Subcutaneous adipose tissue (tissue), 4 donors: ENCODE data around the gene DOHH. TPM values are rescaled to one million over a fixed set of nuclear protein-coding genes. Genes with fewer than 3 reads are reported as not detected.

Source experiments
- CTCF ChIP-seq: fragments of 450-650 bp; IDR thresholded peaks from one replicate; pipeline ENCODE4 v1.5.1; 2016; ENCODE audit warnings: low read depth, mild to moderate bottlenecking, control low read depth, antibody characterized with exemption, moderate library complexity
- small RNA-seq: library from RNA; depleted of rRNA; stranded (forward); fragments of <200 nt; gene quantifications from one replicate; pipeline ENCODE3, GENCODE V24; 2016
- total RNA-seq, 4 donors: library from RNA; depleted of rRNA; stranded (reverse); fragments of >200 nt; gene quantifications; one replicate each; pipeline ENCODE4 v1.1.0, GENCODE V29; 2016

DOHH gene
- total RNA-seq, 4 donors from 2014 or later: 4.9 to 11.9 (median 8.9) TPM

DNA sequence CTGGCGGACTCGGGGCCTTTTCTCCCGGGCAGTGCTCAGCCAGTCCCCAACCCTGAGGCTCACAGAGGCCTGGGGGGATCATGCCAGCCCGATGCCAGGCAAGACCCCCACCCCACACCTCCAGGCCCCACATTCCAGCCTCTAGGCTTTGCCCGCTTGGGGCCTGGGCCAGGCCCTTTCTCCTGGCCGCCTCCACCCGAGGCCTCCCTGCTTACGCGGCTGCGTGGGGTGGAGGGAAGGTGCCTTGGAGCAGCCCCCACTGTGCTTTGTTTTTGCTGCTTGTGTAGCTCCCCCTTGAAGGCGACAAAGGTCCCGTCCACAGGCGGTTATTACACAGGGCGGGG is 58.5 kb downstream of the DOHH start:
- TF ChIP-seq CTCF: no peak

DNA sequence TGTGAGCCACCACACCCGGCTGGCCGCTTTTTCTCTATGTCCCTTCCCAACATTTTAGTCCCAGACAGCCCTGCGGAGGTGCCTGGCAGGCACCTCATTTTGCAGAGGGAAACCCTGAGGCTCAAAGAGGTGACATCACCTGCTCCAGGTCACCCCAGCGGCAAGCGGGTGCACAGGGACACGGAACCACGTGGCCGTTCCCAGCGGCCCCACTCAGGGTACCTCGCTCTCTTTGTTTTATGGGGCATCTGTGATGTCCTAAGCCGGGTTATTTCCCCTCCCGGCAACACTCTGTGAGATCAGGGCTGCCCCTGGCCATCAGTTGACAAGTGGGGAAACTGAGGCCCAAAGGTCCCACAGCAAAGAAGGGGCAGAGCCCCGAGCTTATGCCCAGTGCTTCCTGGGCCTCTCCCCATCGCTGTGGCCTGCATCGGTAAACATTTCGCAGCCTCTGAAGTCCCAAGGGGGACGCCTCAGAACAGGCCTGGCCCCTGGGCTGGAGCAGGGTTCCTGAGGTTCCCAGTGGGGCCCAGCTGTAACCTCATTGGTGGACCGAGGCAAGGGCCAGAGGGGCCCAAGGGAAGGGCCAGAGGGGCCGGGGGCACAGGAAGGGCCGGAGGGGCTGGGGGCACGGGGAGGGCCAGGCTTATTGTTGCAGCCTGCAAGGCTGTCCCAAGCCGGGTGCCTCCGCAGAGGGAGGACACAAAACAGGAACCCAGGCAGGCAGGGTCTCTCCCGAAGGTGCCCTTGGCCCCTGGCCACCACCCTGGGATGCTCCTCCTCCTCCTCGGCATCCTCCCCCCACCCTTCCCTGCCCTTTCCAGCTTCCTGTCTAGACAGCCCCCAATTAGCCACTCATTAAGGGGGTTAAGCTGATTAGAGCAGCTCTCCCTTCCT is 59.1 kb downstream of the DOHH start:
- no peak for TF ChIP-seq CTCF

Small RNA genes within 50 kb of the gene (small RNA-seq; reads per million reads assigned to genes)
- not detected for gene RF00212

Other genes with a start within 250 kb of the DOHH start
- gene NFIC, start 134.1 kb downstream of the DOHH start, total RNA-seq: 100 to 1,000 TPM in 1 of 4 donors, 10 to 100 TPM in 3; 45.2 to 191 (median 76.8) TPM
- gene SMIM24, start 20.1 kb downstream of the DOHH start, total RNA-seq: not detected
- not detected for gene SMIM44, start 17.2 kb downstream of the DOHH start, total RNA-seq
- gene FZR1, start 5.6 kb upstream of the DOHH start, total RNA-seq: 10 to 100 TPM in 3 of 4 donors, 1 to 10 TPM in 1; 8.2 to 28.3 (median 13.0) TPM
- 1 to 10 TPM in 2 of 4 donors, not detected in 2; 1.8 to 4.1 TPM for gene TEKTIP1, start 38.5 kb upstream of the DOHH start, total RNA-seq
- 10 to 100 TPM; 28.5 to 56.1 (median 34.1) TPM for gene MFSD12, start 56.9 kb upstream of the DOHH start, total RNA-seq
- 100 to 1,000 TPM in 2 of 4 donors, 10 to 100 TPM in 2; 51.4 to 124 (median 102) TPM for gene HMG20B, start 72.3 kb upstream of the DOHH start, total RNA-seq
- gene GIPC3, start 84.8 kb upstream of the DOHH start, total RNA-seq: 1 to 10 TPM in 3 of 4 donors, under 1 TPM in 1; 0.66 to 4.5 (median 1.7) TPM
- 1 to 10 TPM in 1 of 4 donors, under 1 TPM in 1, not detected in 2; 0.34 to 4.0 TPM for gene TBXA2R, start 106.2 kb upstream of the DOHH start, total RNA-seq
- 10 to 100 TPM; 10.9 to 29.0 (median 16.8) TPM for gene CACTIN, start 126.1 kb upstream of the DOHH start, total RNA-seq
- 10 to 100 TPM; 10.1 to 25.4 (median 13.7) TPM for gene PIP5K1C, start 199.8 kb upstream of the DOHH start, total RNA-seq
- under 1 TPM in 1 of 4 donors, not detected in 3; 0.22 TPM for gene TJP3, start 207.7 kb upstream of the DOHH start, total RNA-seq